Parathyroid adenoma (tissue), 2 donors: ENCODE data around the gene BHMT2.

Source experiments
- H2AFZ ChIP-seq: fragments of 300-600 bp; sonication (generic); one replicate; pipeline ENCODE4 v1.7.0; 2017; ENCODE audit warnings: antibody characterized with exemption, mild to moderate bottlenecking
- H3K27ac ChIP-seq: fragments of 300-600 bp; sonication (generic); one replicate; pipeline ENCODE4 v1.7.0; 2017
- H3K27me3 ChIP-seq: fragments of 300-600 bp; sonication (generic); one replicate; pipeline ENCODE4 v1.7.0; 2017; ENCODE audit warnings: low read length; ENCODE audit not compliant: control insufficient read depth, insufficient read depth
- H3K36me3 ChIP-seq: fragments of 300-600 bp; sonication (generic); one replicate; pipeline ENCODE4 v1.7.0; 2017; ENCODE audit warnings: low read length; ENCODE audit not compliant: control insufficient read depth, insufficient read depth
- H3K4me1 ChIP-seq: fragments of 300-600 bp; sonication (generic); one replicate; pipeline ENCODE4 v1.7.0; 2017; ENCODE audit warnings: control low read depth
- H3K4me2 ChIP-seq: fragments of 300-600 bp; sonication (generic); one replicate; pipeline ENCODE4 v1.7.0; 2017; ENCODE audit warnings: low read length
- H3K4me3 ChIP-seq: fragments of 300-600 bp; sonication (generic); one replicate; pipeline ENCODE4 v1.7.0; 2017; ENCODE audit warnings: low read depth, low read length
- H3K79me2 ChIP-seq: fragments of 300-600 bp; sonication (generic); one replicate; pipeline ENCODE4 v1.7.0; 2017; ENCODE audit warnings: control low read depth
- H3K9ac ChIP-seq: fragments of 300-600 bp; sonication (generic); one replicate; pipeline ENCODE4 v1.7.0; 2017; ENCODE audit warnings: mild to moderate bottlenecking
- H3K9me3 ChIP-seq: fragments of 300-600 bp; sonication (generic); one replicate; pipeline ENCODE4 v1.7.0; 2017; ENCODE audit warnings: low read length; ENCODE audit not compliant: control insufficient read depth
- CTCF ChIP-seq: fragments of 300-600 bp; sonication (generic); IDR thresholded peaks from one replicate; pipeline ENCODE4 v1.7.0; 2017; ENCODE audit warnings: antibody characterized with exemption, mild to moderate bottlenecking
- donor health status: primary hyperparathyroidism.

Gene BHMT2

GRCh38 chr5:79080804-79081203 is 11.2 kb downstream of the BHMT2 start:
- Histone ChIP-seq H3K4me3 (no peak overlapping the region), H3K9ac (no peak overlapping the region), H2AFZ (no peak overlapping the region), H3K79me2 (no peaks in the 10 kb centered on the region), H3K9me3 (no peaks in the 10 kb centered on the region), H3K4me2 (no peak overlapping the region), H3K27ac (no peak overlapping the region), H3K4me1 (no peaks in the 10 kb centered on the region), H3K27me3 (no peaks in the 10 kb centered on the region), H3K36me3 (no peaks in the 10 kb centered on the region)
- no peak for TF ChIP-seq CTCF

- H3K4me1 ChIP-seq: no peaks in the 10 kb centered on the region
These were observed 12.2 kb downstream of the BHMT2 start for GRCh38 chr5:79081779-79082178.

GRCh38 chr5:79086116-79086515 is 16.5 kb downstream of the BHMT2 start:
- no peak overlapping the region for H3K4me3 ChIP-seq
- TF ChIP-seq CTCF: no peak
- H3K79me2 ChIP-seq: no peaks in the 10 kb centered on the region
- H3K9me3 ChIP-seq: no peaks in the 10 kb centered on the region
- no peak overlapping the region for H3K9ac ChIP-seq
- no peak overlapping the region for H3K4me2 ChIP-seq
- no peaks in the 10 kb centered on the region for H3K27me3 ChIP-seq
- no peaks in the 10 kb centered on the region for H3K4me1 ChIP-seq
- no peak overlapping the region for H3K27ac ChIP-seq
- H2AFZ ChIP-seq: no peak overlapping the region
- H3K36me3 ChIP-seq: no peaks in the 10 kb centered on the region

More at GRCh38 chr5:79081779-79082178, 12.2 kb downstream of the BHMT2 start:
- no peak overlapping the region for H3K4me3 ChIP-seq
- no peak for TF ChIP-seq CTCF
- H3K79me2 ChIP-seq: no peaks in the 10 kb centered on the region
- H2AFZ ChIP-seq: no peak overlapping the region
- H3K36me3 ChIP-seq: no peaks in the 10 kb centered on the region
- no peak overlapping the region for H3K9ac ChIP-seq
- no peaks in the 10 kb centered on the region for H3K9me3 ChIP-seq
- H3K27me3 ChIP-seq: no peaks in the 10 kb centered on the region
- no peak overlapping the region for H3K27ac ChIP-seq
- H3K4me2 ChIP-seq: no peak overlapping the region

GRCh38 chr5:79088507-79088906 is 18.9 kb downstream of the BHMT2 start:
- Histone ChIP-seq H2AFZ (no peak overlapping the region), H3K9me3 (no peaks in the 10 kb centered on the region), H3K4me2 (no peak overlapping the region), H3K27ac (no peak overlapping the region), H3K4me1 (no peaks in the 10 kb centered on the region), H3K79me2 (no peaks in the 10 kb centered on the region), H3K36me3 (no peaks in the 10 kb centered on the region), H3K9ac (no peak overlapping the region), H3K27me3 (no peaks in the 10 kb centered on the region), H3K4me3 (no peak overlapping the region)
- no peak for TF ChIP-seq CTCF

GRCh38 chr5:79091064-79091463 is 21.5 kb downstream of the BHMT2 start:
- H3K4me3 ChIP-seq: no peak overlapping the region
- H3K9ac ChIP-seq: no peak overlapping the region
- no peaks in the 10 kb centered on the region for H3K36me3 ChIP-seq
- H3K9me3 ChIP-seq: no peaks in the 10 kb centered on the region
- H3K79me2 ChIP-seq: no peaks in the 10 kb centered on the region
- no peak overlapping the region for H3K27ac ChIP-seq
- H3K27me3 ChIP-seq: no peaks in the 10 kb centered on the region
- no peak overlapping the region for H3K4me2 ChIP-seq
- no peak overlapping the region for H2AFZ ChIP-seq
- TF ChIP-seq CTCF: no peak
- H3K4me1 ChIP-seq: peaks cover 7% of the 10 kb centered on the region
